Astrocyte (in vitro differentiated cells and primary cell): ENCODE data around the gene HEMK1. TPM values are rescaled to one million over a fixed set of nuclear protein-coding genes. Genes with fewer than 3 reads are reported as not detected.

Experiments used
- DNase-seq: peaks from one replicate; pipeline ENCODE4 v3.0.0-alpha.2; 2010; ENCODE audit warnings: low read depth
- FAIRE-seq: peaks from 2 replicates; lab custom pipeline; 2011; peaks lifted over from hg19 to GRCh38; lab: Jason Lieb, UNC
- H2AFZ ChIP-seq: 2 replicates; pipeline ENCODE4 v1.6.0; 2012; ENCODE audit warnings: low read depth, low read length, inconsistent platforms
- H3K27ac ChIP-seq: 2 replicates; pipeline ENCODE4 v1.5.1; 2011; ENCODE audit warnings: low read depth, low read length, inconsistent platforms
- H3K27me3 ChIP-seq: 2 replicates; pipeline ENCODE4 v1.6.0; 2011; ENCODE audit warnings: low read length, inconsistent platforms; ENCODE audit not compliant: insufficient read depth
- H3K36me3 ChIP-seq: 2 replicates; pipeline ENCODE4 v1.5.1; 2011; ENCODE audit warnings: low read length, inconsistent platforms; ENCODE audit not compliant: insufficient read depth
- H3K4me1 ChIP-seq: 2 replicates; pipeline ENCODE4 v1.5.1; 2011; ENCODE audit warnings: low read length, inconsistent platforms; ENCODE audit not compliant: insufficient read depth
- H3K4me2 ChIP-seq: 2 replicates; pipeline ENCODE4 v1.6.0; 2012; ENCODE audit warnings: low read length, inconsistent platforms
- H3K4me3 ChIP-seq: 2 replicates; pipeline ENCODE4 v1.5.1; 2011; ENCODE audit warnings: low read depth, mild to moderate bottlenecking, low read length, inconsistent platforms; ENCODE audit not compliant: insufficient read depth
- H3K79me2 ChIP-seq: 2 replicates; pipeline ENCODE4 v1.6.0; 2012; ENCODE audit warnings: mild to moderate bottlenecking, low read length, inconsistent platforms; ENCODE audit not compliant: insufficient read depth
- H3K9ac ChIP-seq: 2 replicates; pipeline ENCODE4 v1.6.0; 2012; ENCODE audit warnings: mild to moderate bottlenecking, low read length, inconsistent platforms
- H3K9me3 ChIP-seq: 2 replicates; pipeline ENCODE4 v1.5.1; 2012; ENCODE audit warnings: low read depth, mild to moderate bottlenecking, low read length, inconsistent platforms; ENCODE audit not compliant: insufficient read depth
- H4K20me1 ChIP-seq: 2 replicates; pipeline ENCODE4 v1.6.0; 2012; ENCODE audit warnings: low read length, inconsistent platforms; ENCODE audit not compliant: insufficient read depth
- H3K27ac Mint-ChIP-seq: one replicate; pipeline ENCODE4 v1.8.0; 2021; ENCODE audit warnings: mild to moderate bottlenecking, mixed read lengths; ENCODE audit not compliant: unreplicated experiment
- H3K27me3 Mint-ChIP-seq: one replicate; pipeline ENCODE4 v1.8.0; 2021; ENCODE audit warnings: low read depth, mixed read lengths; ENCODE audit not compliant: unreplicated experiment
- H3K36me3 Mint-ChIP-seq: one replicate; pipeline ENCODE4 v1.8.0; 2021; ENCODE audit warnings: low read depth, mixed read lengths; ENCODE audit not compliant: unreplicated experiment
- H3K4me1 Mint-ChIP-seq: one replicate; pipeline ENCODE4 v1.8.0; 2021; ENCODE audit warnings: low read depth, mixed read lengths; ENCODE audit not compliant: unreplicated experiment
- H3K4me3 Mint-ChIP-seq: one replicate; pipeline ENCODE4 v1.8.0; 2021; ENCODE audit warnings: mild to moderate bottlenecking, moderate library complexity, mixed read lengths; ENCODE audit not compliant: unreplicated experiment
- H3K9me3 Mint-ChIP-seq: one replicate; pipeline ENCODE4 v1.8.0; 2021; ENCODE audit warnings: mild to moderate bottlenecking, mixed read lengths; ENCODE audit not compliant: unreplicated experiment
- EZH2 ChIP-seq: IDR thresholded peaks from 2 replicates; pipeline ENCODE4 v1.6.1; 2012; ENCODE audit warnings: mild to moderate bottlenecking, low read length, inconsistent platforms; ENCODE audit not compliant: insufficient read depth
- total RNA-seq: library from RNA; stranded (reverse); gene quantifications from 2 replicates; pipeline ENCODE4 v1.2.1, GENCODE V29; 2021
- TF ChIP-seq, protein P1 (sequence below): IDR thresholded peaks from 2 replicates; pipeline ENCODE4 v1.5.1; 2011; ENCODE audit warnings: low read depth, mild to moderate bottlenecking, inconsistent platforms, low read length, moderate library complexity; ENCODE audit not compliant: insufficient read depth

HEMK1 gene
- total RNA-seq, 1 donor from 2014 or later, result 13.6 TPM

DNA sequence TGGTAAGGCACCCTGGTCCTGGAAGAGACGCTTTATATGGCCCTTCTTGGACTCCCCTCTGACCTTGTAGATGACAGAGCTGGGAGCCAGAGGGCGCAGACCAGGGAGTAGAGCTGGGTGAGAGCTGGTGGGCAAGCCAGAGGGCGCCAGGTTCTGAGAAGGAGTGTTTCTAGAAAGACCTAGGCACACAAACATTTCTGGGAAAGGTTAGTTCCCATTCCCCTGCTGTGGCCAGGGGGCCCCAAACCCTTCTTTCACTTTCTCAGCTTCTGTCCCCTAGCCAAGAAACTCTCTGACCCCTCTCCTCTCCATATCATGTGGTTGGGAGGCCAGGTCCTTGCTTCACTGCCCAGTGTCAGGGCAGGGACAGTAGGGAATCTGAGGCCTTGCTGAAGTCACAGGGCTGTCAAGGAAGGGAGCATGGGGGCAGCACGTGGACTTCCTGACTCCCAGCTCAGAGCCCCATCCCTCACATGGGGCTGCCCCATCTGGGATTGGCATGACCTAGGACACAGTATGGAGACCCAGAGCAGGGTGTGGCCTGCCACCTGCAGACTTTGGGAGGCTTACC lies 3.6 kb downstream of the HEMK1 start:
- Histone ChIP-seq H3K27ac (no peak overlapping the region), H3K4me3 (no peak overlapping the region), H3K4me1 (no peaks in the 10 kb centered on the region), H3K36me3 (peaks cover 2% of the 10 kb centered on the region), H3K9ac (no peak overlapping the region), H3K4me2 (no peak overlapping the region), H4K20me1 (no peaks in the 10 kb centered on the region), H3K9me3 (no peaks in the 10 kb centered on the region), H3K79me2 (peaks cover 9% of the 10 kb centered on the region), H2AFZ (no peak overlapping the region), H3K27me3 (no peaks in the 10 kb centered on the region)
- Mint-ChIP-seq H3K4me3 (no peak overlapping the region), H3K4me1 (peaks cover 5% of the 10 kb centered on the region), H3K36me3 (peaks cover 8% of the 10 kb centered on the region), H3K27me3 (no peaks in the 10 kb centered on the region), H3K9me3 (no peaks in the 10 kb centered on the region), H3K27ac (no peak overlapping the region)
- FAIRE-seq, result no peak
- DNase-seq, result no peak
- TF ChIP-seq EZH2, result no peak
- TF ChIP-seq, protein P1, sequence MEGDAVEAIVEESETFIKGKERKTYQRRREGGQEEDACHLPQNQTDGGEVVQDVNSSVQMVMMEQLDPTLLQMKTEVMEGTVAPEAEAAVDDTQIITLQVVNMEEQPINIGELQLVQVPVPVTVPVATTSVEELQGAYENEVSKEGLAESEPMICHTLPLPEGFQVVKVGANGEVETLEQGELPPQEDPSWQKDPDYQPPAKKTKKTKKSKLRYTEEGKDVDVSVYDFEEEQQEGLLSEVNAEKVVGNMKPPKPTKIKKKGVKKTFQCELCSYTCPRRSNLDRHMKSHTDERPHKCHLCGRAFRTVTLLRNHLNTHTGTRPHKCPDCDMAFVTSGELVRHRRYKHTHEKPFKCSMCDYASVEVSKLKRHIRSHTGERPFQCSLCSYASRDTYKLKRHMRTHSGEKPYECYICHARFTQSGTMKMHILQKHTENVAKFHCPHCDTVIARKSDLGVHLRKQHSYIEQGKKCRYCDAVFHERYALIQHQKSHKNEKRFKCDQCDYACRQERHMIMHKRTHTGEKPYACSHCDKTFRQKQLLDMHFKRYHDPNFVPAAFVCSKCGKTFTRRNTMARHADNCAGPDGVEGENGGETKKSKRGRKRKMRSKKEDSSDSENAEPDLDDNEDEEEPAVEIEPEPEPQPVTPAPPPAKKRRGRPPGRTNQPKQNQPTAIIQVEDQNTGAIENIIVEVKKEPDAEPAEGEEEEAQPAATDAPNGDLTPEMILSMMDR, result no peak

DNA sequence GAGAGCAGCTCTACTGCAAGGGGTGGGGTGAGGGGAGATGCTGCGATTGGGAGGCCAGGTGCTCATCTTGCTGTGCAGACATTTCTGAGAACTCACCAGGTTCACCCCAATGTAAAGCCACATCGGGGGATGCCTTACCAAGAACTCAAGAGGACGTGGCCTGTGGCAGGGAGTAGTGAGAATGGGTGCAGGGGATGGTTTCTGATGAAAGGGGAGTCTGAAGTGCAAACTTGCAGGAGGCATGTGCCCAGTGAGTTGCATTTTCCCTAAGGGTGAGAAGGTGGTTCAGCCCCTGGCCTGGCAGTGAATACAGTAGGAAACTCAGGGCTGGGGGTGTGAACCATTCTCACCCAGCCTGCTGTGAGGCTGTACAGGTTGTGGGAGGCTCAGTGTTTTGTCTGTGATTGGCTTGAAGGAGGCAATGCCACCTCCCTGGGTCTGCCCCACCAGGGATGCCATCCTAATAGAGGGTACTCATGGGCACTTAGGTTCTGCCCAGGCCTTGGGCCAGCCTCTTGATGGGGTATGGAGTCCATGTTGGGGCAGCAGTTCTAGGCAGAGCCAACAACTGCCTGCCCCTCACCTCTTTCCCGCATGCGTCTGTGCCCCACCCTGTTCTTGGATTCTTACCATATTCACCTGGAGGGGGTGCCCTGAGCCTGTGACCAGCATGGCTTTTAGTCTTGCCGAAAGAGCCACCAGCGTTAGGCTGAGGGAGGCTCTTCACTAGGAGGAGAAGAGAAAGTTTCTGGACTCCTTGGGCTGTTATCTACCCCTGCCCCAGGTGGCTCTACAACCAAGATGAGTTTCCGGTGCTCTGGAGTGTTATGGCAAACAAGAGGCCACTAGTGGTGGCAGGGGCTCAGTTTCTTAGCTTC lies 4.5 kb downstream of the HEMK1 start:
- H3K9ac ChIP-seq, result no peak overlapping the region
- H3K4me2 ChIP-seq, result no peak overlapping the region
- Mint-ChIP-seq H3K36me3 (peaks cover 8% of the 10 kb centered on the region), H3K9me3 (no peaks in the 10 kb centered on the region), H3K27ac (no peak overlapping the region), H3K4me1 (peaks cover 3% of the 10 kb centered on the region), H3K27me3 (no peaks in the 10 kb centered on the region), H3K4me3 (no peak overlapping the region)
- DNase-seq (no peak), FAIRE-seq (no peak)
- TF ChIP-seq, protein P1, result no peak
- TF ChIP-seq EZH2, result no peak
- H4K20me1 ChIP-seq, result no peaks in the 10 kb centered on the region
- no peak overlapping the region for H3K4me3 ChIP-seq
- H2AFZ ChIP-seq, result no peak overlapping the region
- H3K36me3 ChIP-seq, result peaks cover 2% of the 10 kb centered on the region
- no peaks in the 10 kb centered on the region for H3K9me3 ChIP-seq
- no peaks in the 10 kb centered on the region for H3K4me1 ChIP-seq
- no peak overlapping the region for H3K27ac ChIP-seq
- no peaks in the 10 kb centered on the region for H3K27me3 ChIP-seq
- peaks cover 9% of the 10 kb centered on the region for H3K79me2 ChIP-seq
